Skeletal muscle cell (primary cell): ENCODE measurements around the gene PAX8.

Source experiments
- DNase-seq: peaks from one replicate; pipeline ENCODE4 v3.0.0-alpha.2; 2010; ENCODE audit warnings: low read depth
- H3K4me3 ChIP-seq: 2 replicates; pipeline ENCODE4 v1.5.1; 2011; ENCODE audit warnings: low read depth, mild to moderate bottlenecking, control low read depth, low read length, moderate library complexity

Gene PAX8

GRCh38 chr2:113273027-113273551, 5.6 kb downstream of the PAX8 start:
- no peak overlapping the region for H3K4me3 ChIP-seq
- DNase-seq = no peak

- DNase-seq = no peak
- H3K4me3 ChIP-seq = no peak overlapping the region
These were observed 6.2 kb downstream of the PAX8 start for GRCh38 chr2:113272477-113272876.

DNA sequence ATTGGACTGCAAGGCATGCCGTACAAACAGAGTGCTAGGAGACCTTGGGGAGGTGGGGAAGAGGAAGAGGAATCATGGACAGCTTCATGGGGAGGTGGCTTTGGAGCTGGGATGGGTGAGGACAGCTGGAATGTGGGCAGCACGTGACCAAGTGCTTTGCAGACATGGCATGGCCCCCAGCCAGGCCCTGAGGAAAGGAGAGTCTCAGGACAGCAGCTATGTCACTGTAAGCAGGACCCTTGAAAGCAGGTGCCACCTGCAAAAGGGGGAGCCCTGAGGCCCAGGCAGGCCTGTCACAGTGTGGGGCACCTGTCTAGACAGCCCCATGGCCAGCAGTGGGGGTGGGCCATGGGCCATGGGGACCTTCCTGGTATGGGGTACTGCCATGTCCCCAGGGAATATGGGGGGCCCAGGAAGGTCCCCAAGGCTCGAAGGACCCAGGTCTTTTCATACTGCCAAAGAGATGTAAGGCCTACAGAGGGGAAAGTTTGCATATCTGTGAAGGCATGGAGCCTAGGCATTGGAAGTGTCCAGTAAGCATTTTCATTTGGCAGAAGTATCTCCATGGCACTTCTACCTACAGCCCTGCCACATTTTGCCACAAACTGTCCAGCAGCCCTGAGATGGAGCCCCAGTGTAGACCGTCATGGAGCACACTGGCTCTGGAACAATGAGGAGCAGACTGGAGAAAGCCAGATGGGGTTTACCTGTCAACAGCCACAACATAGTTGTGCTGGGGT, 9.9 kb downstream of the PAX8 start:
- DNase-seq = no peak
- H3K4me3 ChIP-seq = no peak overlapping the region

DNA sequence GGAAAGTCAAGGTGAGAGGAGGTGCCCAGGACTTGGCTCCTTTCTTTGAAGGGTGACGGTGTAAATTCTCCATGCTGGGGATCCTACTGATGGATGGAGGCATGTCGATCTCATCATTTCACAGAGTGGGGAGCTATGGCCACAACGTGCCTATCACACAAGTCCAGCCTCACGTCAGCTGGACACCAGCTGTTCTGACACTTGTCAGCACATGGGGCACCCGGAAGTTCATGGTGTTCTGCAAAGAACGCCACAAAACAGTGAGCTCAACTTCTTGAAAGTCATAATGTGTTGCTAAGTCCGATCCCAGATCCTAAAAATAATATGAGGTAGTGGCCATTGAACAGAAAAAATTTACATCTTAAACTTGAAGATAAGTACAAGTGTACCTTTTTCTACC, 12.3 kb downstream of the PAX8 start:
- H3K4me3 ChIP-seq = no peak overlapping the region
- DNase-seq = no peak

DNA sequence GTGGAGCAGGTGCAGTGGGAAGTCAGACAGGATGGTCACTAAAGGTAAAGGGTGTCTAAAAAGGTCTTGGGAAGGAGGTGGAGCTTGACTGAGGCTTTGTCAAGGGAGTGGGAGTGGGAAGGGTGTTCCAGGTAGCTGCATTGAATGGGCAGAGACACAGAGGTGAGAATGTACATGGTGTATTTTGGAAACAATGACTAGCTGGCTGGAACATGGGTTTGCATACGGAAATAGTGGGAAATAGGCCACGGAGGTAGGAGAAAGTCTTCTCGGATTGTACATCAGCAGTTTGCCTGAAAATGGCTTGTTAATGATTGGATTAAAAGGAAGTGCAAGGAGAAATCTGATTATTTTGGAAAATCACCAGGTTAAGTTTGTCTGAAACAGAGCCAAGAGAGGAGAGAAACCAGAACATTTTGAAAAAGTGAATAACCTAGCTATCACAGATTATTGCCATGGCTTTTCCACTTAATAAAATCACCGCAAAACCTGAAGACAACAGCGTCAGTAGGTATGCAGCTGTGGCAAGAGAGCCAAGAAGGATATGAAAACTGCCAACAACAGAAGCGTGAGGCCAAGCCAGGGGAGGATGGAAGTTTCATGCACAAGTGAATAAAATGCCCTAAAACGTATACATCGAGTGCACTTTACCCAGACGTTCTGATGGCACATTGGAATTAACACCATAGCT, 13.9 kb downstream of the PAX8 start:
- H3K4me3 ChIP-seq = no peak overlapping the region
- DNase-seq = no peak

DNA sequence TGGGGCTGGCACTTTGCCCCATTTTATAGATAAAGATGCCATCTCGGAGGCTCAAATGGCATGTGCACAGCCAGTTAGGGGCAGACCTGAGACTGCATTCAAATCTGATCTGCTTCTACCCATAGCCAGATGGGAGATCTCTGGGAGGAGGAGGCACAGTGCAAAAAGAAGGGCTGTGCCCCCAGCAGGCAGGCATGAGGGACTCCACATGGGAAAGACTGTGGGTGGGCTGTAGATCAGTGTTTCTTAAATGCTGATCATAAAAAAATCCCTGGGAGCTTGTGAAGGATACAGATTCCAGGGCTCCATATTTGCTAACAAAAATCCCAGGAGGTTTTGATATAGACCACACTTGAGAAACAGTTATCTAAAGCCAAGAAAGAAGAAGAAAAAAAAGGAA, 15.2 kb downstream of the PAX8 start:
- H3K4me3 ChIP-seq = no peak overlapping the region

GRCh38 chr2:113260991-113261390, 17.7 kb downstream of the PAX8 start:
- no peak for DNase-seq
- no peak overlapping the region for H3K4me3 ChIP-seq

More for the DNA sequence above, 15.2 kb downstream of the PAX8 start:
- no peak for DNase-seq

GRCh38 chr2:113258471-113259147, 20.1 kb downstream of the PAX8 start:
- DNase-seq = no peak
- H3K4me3 ChIP-seq = no peak overlapping the region

DNA sequence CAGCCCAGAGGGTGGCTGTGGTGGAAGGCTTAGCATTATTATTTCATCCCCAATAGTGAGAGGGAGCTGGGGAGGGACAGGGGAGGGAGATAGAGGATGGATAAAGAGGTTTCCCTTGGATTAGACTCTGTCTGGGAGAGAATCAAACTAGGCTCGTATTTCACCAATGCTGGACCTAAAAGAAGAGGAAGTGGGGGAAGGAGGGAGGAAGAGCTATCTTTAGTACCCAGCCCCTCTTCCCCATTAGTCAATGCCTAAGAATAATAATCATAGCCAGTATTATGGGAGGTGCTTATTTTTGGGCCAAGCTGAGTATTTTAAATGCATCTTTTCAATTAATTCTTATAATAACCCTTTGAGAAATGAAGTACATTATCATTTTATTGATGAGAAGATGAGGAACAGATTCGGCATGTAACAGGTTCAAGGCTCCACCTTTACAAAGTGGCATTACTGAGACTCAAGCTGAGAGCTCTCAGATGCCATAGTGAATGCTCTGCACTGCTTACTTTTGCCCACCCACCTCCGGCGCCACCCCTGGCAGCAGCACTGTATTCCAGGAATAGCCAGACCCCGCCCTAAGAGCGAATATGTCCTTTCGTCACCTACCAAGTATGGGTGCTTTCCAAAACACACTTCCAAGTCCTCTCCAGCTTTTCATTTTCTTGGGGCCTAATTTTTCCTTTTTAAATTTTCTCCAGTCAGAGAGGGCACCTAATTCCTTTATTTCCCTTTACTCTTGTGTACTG, 21.0 kb downstream of the PAX8 start:
- DNase-seq = no peak
- no peak overlapping the region for H3K4me3 ChIP-seq

GRCh38 chr2:113255140-113256070, 23.3 kb downstream of the PAX8 start:
- DNase-seq = no peak
- no peak overlapping the region for H3K4me3 ChIP-seq

- no peak overlapping the region for H3K4me3 ChIP-seq
- no peak for DNase-seq
These were observed 25.3 kb downstream of the PAX8 start for GRCh38 chr2:113253453-113253852.

DNA sequence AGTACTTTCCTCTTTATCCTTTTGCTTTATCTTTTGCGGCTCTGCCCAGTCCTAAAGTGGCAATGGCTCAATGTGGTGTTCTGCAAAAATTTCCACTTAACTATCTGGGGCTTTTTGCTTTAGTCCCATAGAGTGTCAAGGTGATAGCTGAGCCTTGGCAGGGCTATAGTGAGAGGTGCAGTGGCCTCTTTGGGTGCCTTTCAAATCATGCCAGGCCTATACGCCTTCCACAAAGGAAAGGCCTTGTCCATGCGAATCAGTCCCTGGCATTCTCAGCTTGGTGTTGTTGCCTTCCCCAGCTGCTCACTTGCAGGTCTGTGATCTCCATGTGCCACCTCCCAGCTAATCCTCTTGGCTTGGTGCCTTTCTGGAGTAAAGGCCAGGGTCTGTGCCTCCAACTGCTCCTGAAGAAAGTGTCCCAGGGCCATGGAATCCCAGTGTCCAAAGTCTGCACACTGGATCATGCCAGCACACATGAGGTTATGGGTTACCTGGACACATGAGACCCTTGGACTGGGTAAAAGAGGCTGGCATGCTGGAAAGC, 26.6 kb downstream of the PAX8 start:
- no peak overlapping the region for H3K4me3 ChIP-seq
- DNase-seq = no peak

- no peak for DNase-seq
- no peak overlapping the region for H3K4me3 ChIP-seq
These were observed 27.6 kb downstream of the PAX8 start for GRCh38 chr2:113251118-113251517.

DNA sequence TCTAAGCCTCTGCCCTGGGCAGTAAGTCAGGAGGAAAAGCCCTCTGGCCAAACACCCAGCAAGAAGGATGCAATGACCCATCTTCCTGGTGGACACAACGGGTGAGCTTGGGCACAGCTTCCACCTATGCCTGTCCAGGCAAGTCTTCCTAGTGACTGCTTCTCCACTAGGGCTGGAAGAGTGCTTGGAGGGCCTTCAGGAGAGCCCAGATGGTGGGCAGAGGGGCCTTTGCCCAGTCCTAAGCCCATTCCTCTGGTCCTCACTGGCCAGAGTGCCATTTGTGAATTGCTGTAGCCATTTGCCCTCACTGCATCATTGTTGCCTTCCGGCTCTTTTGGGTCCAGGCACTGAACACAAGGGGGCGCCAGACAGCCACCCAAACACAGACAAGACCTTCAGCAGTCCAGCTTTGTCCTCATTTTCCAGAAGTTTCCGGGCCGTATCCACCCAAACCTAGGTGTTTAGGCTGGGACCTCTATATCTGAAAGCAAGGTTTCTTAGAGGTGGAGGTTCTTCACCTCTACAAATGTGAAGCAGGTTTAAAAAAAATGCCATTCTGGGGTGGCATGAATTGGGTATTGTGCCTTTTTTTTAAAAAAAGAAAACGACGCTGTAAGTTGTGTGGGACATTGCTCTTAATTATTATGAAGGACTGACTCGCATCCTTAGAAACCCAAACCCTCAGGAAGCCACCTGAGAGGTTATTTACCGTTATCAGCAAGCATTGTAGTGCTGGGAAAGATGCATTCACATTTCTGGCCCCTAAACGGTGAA, 29.5 kb downstream of the PAX8 start:
- no peak for DNase-seq
- H3K4me3 ChIP-seq = no peak overlapping the region

GRCh38 chr2:113246606-113247005, 32.1 kb downstream of the PAX8 start:
- no peak overlapping the region for H3K4me3 ChIP-seq
- no peak for DNase-seq

- no peak for DNase-seq
These were observed 33.4 kb downstream of the PAX8 start for GRCh38 chr2:113245276-113245711.

DNA sequence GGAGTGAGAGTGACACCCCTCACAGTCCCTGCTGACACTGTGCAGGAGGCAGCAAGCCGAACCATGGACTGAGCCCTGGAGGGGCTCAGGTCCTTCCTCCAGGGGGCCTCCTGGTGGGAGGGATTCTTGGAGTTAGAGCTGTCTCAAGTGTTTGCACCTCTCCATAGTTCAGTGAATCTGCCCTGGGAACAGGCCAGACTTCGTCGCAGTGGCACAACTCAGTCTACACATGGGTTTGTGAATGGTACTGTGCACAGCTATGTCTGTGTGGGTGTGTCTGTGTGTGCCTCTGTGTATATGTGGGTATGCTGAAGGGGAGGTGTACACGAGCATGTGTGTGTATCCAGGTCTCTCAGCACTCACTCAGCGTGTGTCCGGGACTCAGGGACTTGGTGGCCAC, 36.4 kb downstream of the PAX8 start:
- H3K4me3 ChIP-seq = no peak overlapping the region
- no peak for DNase-seq

More at GRCh38 chr2:113245276-113245711, 33.4 kb downstream of the PAX8 start:
- H3K4me3 ChIP-seq = no peak overlapping the region
